GM21515 (cell line): ENCODE results near the gene UBE2U.
"Not testable (repeated sequence)": the region's sequence is repeated elsewhere in the genome, so short reads cannot be mapped to it uniquely, and the experiment has no call there.

Source experiments
- ATAC-seq: cut with Tn5 transposase; IDR thresholded peaks from one replicate; pipeline ENCODE4 v1.9.1; 2021; ENCODE audit not compliant: unreplicated experiment

The UBE2U gene

DNA sequence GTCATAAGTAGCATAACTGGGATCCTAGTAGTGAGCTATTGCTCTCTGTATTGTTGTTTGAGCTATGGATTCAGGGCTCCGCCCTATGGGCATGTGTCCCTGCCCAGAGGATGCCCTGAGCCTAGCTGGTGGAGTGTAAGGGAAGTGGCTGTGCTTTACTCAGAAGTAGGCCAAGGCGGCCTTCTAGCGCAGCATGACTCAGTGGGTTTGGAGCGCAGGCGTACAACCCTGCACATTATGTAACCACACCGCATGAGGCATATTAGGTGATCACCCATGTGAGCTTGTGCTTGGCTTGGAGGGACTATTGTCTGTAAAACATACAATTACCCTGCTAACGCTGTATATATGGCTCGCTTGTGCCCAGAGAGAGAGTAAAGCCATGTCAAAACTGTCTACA is 11.1 kb upstream of the UBE2U start:
- no peak for ATAC-seq

DNA sequence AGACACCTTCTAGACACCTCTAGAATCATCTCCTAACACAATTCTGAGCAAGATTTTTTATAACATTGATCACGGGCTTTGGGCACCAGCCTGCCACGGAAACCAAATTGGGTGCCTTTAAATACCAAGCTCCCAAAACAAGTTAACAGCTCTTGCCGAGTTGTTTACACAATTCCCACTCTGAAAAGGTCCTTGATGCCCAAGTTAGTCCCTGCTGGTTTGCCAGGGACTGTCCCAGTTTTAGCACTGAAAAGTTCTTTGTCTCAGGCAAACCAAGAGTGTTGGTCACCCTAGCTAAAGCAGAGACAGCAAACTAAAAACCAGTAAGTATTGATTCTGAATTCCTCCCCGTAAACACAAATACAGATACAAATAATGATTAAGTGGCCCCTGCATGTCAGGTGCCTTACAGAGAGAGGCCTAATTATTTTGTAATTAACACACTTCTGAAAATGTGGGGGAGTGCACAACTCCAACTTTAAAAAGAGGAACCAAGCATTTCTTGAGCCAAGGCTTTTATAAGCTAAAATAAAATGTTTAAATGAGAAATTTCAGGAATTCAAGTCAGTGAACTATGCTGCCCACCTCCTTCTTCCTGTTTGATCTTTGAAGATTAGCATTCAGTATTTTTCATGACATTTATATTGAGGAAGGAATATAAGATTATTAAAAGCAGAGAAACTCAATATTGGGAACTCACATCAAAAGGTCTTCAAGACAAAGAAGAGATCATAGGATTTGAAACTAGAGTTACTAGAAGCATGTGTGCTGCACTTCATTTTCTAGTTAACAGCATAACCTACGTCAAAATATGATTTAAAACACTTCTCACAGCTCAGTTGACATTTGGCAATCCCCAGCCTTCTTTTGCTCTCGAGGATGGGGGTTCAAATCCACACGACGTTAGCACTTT is 9.0 kb upstream of the UBE2U start:
- no peak for ATAC-seq

DNA sequence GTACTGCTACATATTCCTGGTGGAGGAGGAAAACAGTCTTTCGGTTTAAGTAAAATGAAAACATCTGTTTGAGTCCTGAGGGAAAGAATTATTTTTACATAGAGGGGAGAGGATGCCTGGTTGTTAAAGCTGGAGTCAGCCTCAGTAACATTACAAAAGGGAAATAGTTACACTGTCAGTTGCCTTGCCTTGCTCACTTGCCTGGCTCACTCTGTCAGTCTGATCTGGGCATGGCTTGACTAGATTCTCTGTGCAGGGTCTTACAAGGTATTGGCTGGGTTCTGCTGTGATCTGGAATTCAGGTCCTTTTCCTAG is 8.4 kb upstream of the UBE2U start:
- no peak for ATAC-seq

GRCh38 chr1:64196074-64196870 is 7.2 kb upstream of the UBE2U start:
- no peak for ATAC-seq

DNA sequence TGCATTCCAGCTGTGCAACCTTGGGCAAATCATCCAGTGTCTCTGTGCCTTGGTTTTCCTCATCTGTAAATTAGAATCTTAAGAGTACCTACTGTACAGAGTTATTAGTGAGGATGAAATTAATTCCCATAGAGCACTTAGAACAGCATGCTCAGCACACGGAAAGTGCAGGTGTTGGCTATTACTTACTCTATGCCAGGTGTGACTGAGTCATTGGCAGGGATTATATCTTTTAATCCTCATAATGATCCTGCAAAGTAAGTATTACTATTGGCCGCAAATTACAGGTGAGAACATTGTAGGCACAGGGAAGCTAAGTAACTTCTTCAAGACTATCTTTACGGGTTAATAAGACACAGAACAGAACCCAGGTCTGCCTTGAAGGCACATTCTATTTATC is 6.3 kb upstream of the UBE2U start:
- no peak for ATAC-seq

DNA sequence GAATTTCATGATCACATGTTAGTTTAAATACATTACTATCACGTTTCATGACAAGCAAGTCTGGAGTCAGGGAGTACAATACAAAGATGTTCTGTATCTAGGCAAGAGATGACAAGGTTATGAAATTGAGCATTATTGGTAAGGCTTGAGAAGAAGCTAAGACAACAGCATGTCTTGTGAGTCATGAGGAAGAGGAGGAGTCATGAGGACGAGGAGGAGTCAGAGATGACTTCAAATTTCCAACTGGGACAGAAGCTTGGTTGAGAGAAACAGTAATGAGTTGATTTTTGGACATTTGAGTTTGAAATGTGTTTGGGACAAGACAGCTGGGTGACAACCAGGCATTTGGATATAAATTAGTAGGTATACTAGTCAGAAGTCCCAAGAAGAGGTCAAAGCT is 4.3 kb upstream of the UBE2U start:
- no peak for ATAC-seq

- no peak for ATAC-seq
These were observed 3.4 kb upstream of the UBE2U start for GRCh38 chr1:64200064-64200463.

- ATAC-seq = no peak
These were observed 5.8 kb downstream of the UBE2U start for GRCh38 chr1:64209221-64209620.

GRCh38 chr1:64212031-64212430 is 8.6 kb downstream of the UBE2U start:
- no peak for ATAC-seq

DNA sequence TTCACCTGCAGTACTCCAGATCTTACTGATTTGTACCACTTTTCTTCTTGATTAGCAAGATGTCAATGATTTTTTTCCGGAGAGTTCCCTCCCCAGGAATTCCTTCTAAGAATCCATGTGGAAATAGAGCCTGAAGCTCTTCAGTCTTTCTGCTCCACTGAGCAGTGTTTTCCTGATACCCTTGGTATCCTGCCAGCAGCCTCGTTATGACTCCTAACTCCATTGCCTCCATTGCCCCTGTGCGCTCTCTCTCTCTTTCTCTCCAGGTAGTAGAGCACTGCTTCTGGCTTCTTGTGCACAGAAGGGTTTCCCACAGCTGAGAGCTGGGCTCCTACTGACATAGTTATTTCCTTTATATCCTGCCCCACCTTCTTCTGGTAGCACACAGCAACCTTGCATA is 12.2 kb downstream of the UBE2U start:
- ATAC-seq = no peak

GRCh38 chr1:64220241-64220640 is 16.8 kb downstream of the UBE2U start:
- no peak for ATAC-seq

DNA sequence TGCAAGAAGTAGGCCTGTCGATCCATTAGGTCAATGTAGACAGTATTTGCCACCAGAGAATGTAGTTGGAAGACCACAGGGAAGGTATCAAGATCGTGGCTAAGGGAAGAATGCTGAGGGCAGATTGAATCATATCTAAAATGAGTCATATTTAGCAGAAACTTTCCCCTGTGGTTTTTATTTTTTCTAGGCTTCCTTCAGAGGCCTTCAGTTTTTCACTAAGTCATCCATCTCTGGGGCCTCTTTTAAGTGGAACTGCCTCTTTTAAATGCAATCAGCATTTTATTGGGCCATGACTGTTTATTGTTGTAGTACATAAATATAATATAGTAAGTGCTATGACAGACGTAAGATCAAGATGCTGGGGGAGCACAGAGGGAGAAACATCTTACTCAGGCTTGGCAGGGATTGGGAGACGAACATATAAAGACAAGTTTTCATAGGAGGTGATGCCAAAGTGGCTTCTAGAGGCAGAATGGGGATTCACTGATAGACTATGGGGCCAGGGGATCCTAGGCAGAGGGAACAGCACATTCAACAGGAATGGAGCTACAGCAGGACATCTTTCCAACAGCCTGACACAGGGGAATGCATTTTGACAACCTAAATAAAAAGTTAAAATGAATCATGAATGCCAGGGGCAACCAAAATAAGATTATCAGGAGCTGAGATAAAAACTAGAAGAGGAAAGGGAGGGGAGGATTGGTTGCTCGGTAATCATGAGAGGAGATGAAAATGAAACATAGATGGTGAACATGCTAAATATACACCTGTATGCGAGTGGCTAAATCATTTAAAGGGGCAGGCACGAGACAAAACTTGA is 20.1 kb downstream of the UBE2U start:
- ATAC-seq = peak; percentile 73

GRCh38 chr1:64224236-64224635 is 20.8 kb downstream of the UBE2U start:
- ATAC-seq = not testable (repeated sequence)

- ATAC-seq = no peak
These were observed 24.9 kb downstream of the UBE2U start for GRCh38 chr1:64228167-64228957.

- ATAC-seq = no peak
These were observed 25.9 kb downstream of the UBE2U start for GRCh38 chr1:64229307-64229706.

- ATAC-seq = no peak
These were observed 27.7 kb downstream of the UBE2U start for GRCh38 chr1:64231153-64231552.

- ATAC-seq = no peak
These were observed 28.2 kb downstream of the UBE2U start for GRCh38 chr1:64231654-64232053.

DNA sequence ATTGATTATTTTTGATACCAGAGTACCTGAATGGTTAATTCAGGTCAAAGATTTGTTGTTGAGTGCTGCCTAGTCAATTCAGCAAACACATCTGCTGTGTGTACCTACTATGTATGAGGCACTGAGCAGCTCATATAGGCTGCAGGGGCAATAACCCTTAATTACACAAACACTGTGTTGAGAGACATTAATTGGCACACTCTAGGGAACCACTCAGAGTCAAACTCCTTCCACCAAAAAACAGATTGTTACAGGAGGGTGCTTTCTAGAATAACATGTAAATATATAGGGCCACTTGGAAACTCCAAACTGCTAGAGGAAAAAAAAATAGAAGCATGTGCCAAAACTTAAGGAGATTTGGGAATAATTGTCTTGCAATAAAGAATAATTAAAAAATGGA is 31.3 kb downstream of the UBE2U start:
- ATAC-seq = no peak

DNA sequence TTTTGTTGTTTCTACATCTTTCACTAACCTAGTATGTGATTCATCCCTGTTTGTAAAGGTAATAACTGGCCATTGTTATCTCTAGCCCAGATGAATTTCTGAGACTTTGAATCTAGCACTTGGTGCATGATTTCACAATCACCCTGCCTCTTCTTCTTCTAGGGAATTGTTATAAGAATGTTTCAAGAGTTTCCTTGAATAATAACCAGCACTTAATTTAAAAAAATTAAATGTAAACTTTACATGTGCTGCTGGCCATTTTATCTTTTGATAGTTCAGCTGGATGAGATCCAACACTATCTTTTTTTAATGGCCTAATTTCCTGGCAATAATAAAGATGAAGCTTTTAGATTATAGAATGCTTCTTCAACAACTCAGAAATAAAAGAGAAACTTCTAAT is 31.8 kb downstream of the UBE2U start:
- no peak for ATAC-seq

GRCh38 chr1:64235910-64236309 is 32.5 kb downstream of the UBE2U start:
- no peak for ATAC-seq

GRCh38 chr1:64236541-64236954 is 33.1 kb downstream of the UBE2U start:
- no peak for ATAC-seq
